Thyroid gland (tissue), 4 donors: ENCODE results near the gene SLC9A5.

Experiments used
- CTCF ChIP-seq, 6 experiments: fragments of 200-600 bp in 3 of 6; fragments of 450-650 bp in 3 of 6; sonication (generic) in 3 of 6; IDR thresholded peaks; one replicate each; pipeline ENCODE4 v1.5.1; 2016 to 2019; ENCODE audit warnings: antibody characterized with exemption in 6 of 6, mild to moderate bottlenecking in 2 of 6, inconsistent platforms in 1 of 6, moderate library complexity in 1 of 6
- POLR2A ChIP-seq, 2 donors: fragments of 450-650 bp; IDR thresholded peaks; one replicate each; pipeline ENCODE4 v1.6.1; 2017; ENCODE audit warnings: antibody characterized with exemption in 2 of 2, mild to moderate bottlenecking in 2 of 2, moderate library complexity in 1 of 2

- TF ChIP-seq CTCF (IDR thresholded peaks at IDR 0.05) (no peak), POLR2A (IDR thresholded peaks at IDR 0.05) (no peak)
These were observed 19.4 kb downstream of the SLC9A5 start for GRCh38 chr16:67268136-67268579.
